Measurements from ENCODE around the gene GJA3.

Gene GJA3

GRCh38 chr13:20190481-20191310, 29.8 kb upstream of the GJA3 start:
- Histone ChIP-seq H3K9ac (ENCODE audit: low read depth, low read length) (no peak overlapping the region), H2AFZ (ENCODE audit: low read depth, low read length) (no peak overlapping the region), H3K9me3 (ENCODE audit: insufficient read depth, low read length, severe bottlenecking) (no peaks in the 10 kb centered on the region), H3K36me3 (ENCODE audit: insufficient read depth, low read length) (no peaks in the 10 kb centered on the region), H3K27me3 (ENCODE audit: insufficient read depth, low read length, poor library complexity) (peaks cover 49% of the 10 kb centered on the region), H3K27ac (ENCODE audit: low read length) (no peak overlapping the region), H3K79me2 (ENCODE audit: insufficient read depth, low read length) (no peaks in the 10 kb centered on the region), H3K4me3 (ENCODE audit: low read depth in 1 of 2, low read length in 2 of 2) (no peak overlapping the region), H3K4me2 (ENCODE audit: insufficient read depth, low read length) (no peak overlapping the region), H3K4me1 (ENCODE audit: insufficient read depth, low read length) (peaks cover 11% of the 10 kb centered on the region), H4K20me1 (ENCODE audit: insufficient read depth, low read length) (no peaks in the 10 kb centered on the region; the same call in 1 of the 2 replicates)
- TF ChIP-seq CTCF (IDR thresholded peaks at IDR 0.05; ENCODE audit: borderline replicate concordance, extremely low read depth, low read length, poor library complexity, severe bottlenecking) (no peak), EZH2 (IDR thresholded peaks at IDR 0.05; ENCODE audit: borderline replicate concordance, low read depth, low read length, severe bottlenecking) (no peak)
- DNase-seq (no peak), ATAC-seq (ENCODE audit: insufficient read depth, low read depth) (no peak)

- Histone ChIP-seq H3K4me1 (ENCODE audit: insufficient read depth, low read length) (peaks cover 11% of the 10 kb centered on the region), H3K9me3 (ENCODE audit: insufficient read depth, low read length, severe bottlenecking) (no peaks in the 10 kb centered on the region), H3K36me3 (ENCODE audit: insufficient read depth, low read length) (no peaks in the 10 kb centered on the region), H3K79me2 (ENCODE audit: insufficient read depth, low read length) (no peaks in the 10 kb centered on the region), H3K27me3 (ENCODE audit: insufficient read depth, low read length, poor library complexity) (peaks cover 44% of the 10 kb centered on the region), H3K27ac (ENCODE audit: low read length) (no peak overlapping the region), H3K4me3 (ENCODE audit: low read depth in 1 of 2, low read length in 2 of 2) (no peak overlapping the region), H2AFZ (ENCODE audit: low read depth, low read length) (no peak overlapping the region), H3K9ac (ENCODE audit: low read depth, low read length) (no peak overlapping the region), H3K4me2 (ENCODE audit: insufficient read depth, low read length) (no peak overlapping the region), H4K20me1 (ENCODE audit: insufficient read depth, low read length) (no peaks in the 10 kb centered on the region; the same call in 1 of the 2 replicates)
- TF ChIP-seq CTCF (IDR thresholded peaks at IDR 0.05; ENCODE audit: borderline replicate concordance, extremely low read depth, low read length, poor library complexity, severe bottlenecking) (no peak), EZH2 (IDR thresholded peaks at IDR 0.05; ENCODE audit: borderline replicate concordance, low read depth, low read length, severe bottlenecking) (no peak)
- no peak for DNase-seq
- no peak for ATAC-seq (ENCODE audit: insufficient read depth, low read depth)
Measured at GRCh38 chr13:20190076-20190475, 29.2 kb upstream of the GJA3 start.

DNA sequence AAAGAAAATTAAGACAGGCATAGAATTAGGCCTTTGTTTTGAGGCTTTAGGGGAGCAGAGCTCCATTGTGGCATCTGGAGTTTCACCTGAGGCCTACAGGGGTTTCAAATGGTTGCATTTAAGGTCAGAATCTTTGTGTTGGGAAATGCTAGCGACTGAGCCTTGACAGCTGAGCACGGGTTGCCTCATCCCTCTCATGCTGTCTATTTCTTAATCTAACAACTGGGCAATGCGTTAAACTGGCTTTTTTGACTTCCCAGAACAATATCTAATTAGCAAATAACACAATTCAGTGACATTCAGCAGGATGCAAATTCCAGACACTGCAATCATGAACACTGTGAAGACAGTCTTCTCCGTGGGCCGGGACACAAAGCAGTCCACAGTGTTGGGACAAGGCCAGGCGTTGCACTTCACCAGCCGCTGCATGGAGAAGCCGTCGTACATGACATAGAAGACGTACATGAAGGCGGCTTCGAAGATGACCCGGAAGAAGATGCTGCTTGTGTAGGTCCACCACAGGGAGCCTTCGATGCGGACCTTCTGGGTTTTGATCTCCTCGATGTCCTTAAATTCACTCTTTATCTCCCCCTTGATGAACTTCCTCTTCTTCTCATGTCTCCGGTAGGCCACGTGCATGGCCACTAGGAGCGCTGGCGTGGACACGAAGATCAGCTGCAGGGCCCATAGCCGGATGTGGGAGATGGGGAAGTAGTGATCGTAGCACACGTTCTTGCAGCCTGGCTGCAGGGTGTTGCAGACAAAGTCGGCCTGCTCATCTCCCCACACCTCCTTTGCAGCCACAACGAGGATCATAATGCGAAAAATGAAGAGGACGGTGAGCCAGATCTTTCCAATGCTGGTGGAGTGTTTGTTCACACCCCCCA, 28.1 kb upstream of the GJA3 start:
- Histone ChIP-seq H2AFZ (ENCODE audit: low read depth, low read length) (no peak overlapping the region), H4K20me1 (ENCODE audit: insufficient read depth, low read length) (no peaks in the 10 kb centered on the region; the same call in 1 of the 2 replicates), H3K4me2 (ENCODE audit: insufficient read depth, low read length) (no peak overlapping the region), H3K27me3 (ENCODE audit: insufficient read depth, low read length, poor library complexity) (peaks cover 32% of the 10 kb centered on the region), H3K79me2 (ENCODE audit: insufficient read depth, low read length) (no peaks in the 10 kb centered on the region), H3K9me3 (ENCODE audit: insufficient read depth, low read length, severe bottlenecking) (no peaks in the 10 kb centered on the region), H3K9ac (ENCODE audit: low read depth, low read length) (no peak overlapping the region), H3K36me3 (ENCODE audit: insufficient read depth, low read length) (no peaks in the 10 kb centered on the region), H3K4me3 (ENCODE audit: low read depth in 1 of 2, low read length in 2 of 2) (no peak overlapping the region), H3K27ac (ENCODE audit: low read length) (no peak overlapping the region), H3K4me1 (ENCODE audit: insufficient read depth, low read length) (peaks cover 9% of the 10 kb centered on the region)
- no peak for DNase-seq
- TF ChIP-seq CTCF (IDR thresholded peaks at IDR 0.05; ENCODE audit: borderline replicate concordance, extremely low read depth, low read length, poor library complexity, severe bottlenecking) (no peak), EZH2 (IDR thresholded peaks at IDR 0.05; ENCODE audit: borderline replicate concordance, low read depth, low read length, severe bottlenecking) (no peak)
- no peak for ATAC-seq (ENCODE audit: insufficient read depth, low read depth)
